ENCODE data around the gene BIN1.
A peak's percentile ranks its signal among the peaks of the same experiment; 100 is the strongest.

DNA sequence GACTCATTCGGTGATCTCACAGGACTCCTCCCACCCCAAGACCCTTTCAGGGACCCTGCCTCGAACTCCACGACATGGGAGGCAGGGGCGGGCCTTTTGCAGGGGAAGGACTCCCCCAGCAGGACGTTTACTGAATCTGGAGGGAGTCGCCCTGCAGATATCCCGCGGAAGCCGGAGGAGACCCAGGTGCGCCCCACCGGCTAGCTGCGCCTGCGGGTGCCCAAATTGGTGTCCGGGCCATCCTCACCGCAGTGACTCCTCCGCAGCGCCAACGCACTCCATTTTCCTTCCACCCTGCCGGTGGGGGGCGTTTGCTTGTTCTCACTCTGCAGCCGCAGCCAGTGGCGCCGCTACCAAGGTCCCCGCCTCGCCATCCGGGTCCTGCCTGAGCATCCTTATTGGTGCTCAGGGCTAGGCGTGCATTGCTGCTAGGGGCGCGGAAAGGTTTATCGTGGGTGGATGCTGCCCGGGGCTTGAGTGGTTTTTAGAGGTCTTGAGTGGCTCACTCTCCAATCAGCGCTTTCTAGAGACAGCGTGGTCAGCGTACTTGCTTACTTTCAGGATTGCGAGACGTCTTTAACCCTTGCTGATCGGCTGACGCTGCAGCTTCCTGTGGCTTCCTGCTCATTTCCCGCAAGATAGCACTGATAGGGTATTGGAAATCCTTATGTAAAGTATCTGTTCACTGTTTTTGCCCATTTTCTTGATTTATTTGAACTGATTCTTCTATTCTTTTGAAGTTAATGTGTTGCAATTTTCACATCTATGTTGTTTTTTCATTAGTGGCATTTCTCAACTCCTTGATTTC is 81.4 kb downstream of the BIN1 start:
- TF ChIP-seq, protein P1, sequence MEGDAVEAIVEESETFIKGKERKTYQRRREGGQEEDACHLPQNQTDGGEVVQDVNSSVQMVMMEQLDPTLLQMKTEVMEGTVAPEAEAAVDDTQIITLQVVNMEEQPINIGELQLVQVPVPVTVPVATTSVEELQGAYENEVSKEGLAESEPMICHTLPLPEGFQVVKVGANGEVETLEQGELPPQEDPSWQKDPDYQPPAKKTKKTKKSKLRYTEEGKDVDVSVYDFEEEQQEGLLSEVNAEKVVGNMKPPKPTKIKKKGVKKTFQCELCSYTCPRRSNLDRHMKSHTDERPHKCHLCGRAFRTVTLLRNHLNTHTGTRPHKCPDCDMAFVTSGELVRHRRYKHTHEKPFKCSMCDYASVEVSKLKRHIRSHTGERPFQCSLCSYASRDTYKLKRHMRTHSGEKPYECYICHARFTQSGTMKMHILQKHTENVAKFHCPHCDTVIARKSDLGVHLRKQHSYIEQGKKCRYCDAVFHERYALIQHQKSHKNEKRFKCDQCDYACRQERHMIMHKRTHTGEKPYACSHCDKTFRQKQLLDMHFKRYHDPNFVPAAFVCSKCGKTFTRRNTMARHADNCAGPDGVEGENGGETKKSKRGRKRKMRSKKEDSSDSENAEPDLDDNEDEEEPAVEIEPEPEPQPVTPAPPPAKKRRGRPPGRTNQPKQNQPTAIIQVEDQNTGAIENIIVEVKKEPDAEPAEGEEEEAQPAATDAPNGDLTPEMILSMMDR (conservative IDR thresholded peaks at IDR 0.05; ENCODE audit: low read depth, low read length), result peak; percentile 54
- TF ChIP-seq EZH2 (IDR thresholded peaks at IDR 0.05; ENCODE audit: borderline replicate concordance, low read depth, low read length, poor library complexity, severe bottlenecking), result no peak

Measured in A673 (cell line).